GM13976 (cell line): ENCODE data around the gene PRF1.

ENCODE experiments used
- DNase-seq: peaks from one replicate; pipeline ENCODE4 v3.0.0; 2012; ENCODE audit warnings: low spot score
- in situ Hi-C: fragments of 300-500 bp; cut with MboI; formaldehyde crosslinking; loops from one replicate; pipeline ENCODE4 v1.12.0; 2022; ENCODE audit warnings: low sequenced_read_pairs, mixed read lengths, inconsistent platforms; ENCODE audit not compliant: unreplicated experiment
- TF ChIP-seq, protein P1 (sequence below): IDR thresholded peaks from 2 replicates; pipeline ENCODE4 v1.5.1; 2012; ENCODE audit warnings: borderline replicate concordance, mild to moderate bottlenecking; ENCODE audit not compliant: insufficient read depth; ENCODE audit errors: extremely low read depth, missing control alignments, control extremely low read depth

The PRF1 gene

DNA sequence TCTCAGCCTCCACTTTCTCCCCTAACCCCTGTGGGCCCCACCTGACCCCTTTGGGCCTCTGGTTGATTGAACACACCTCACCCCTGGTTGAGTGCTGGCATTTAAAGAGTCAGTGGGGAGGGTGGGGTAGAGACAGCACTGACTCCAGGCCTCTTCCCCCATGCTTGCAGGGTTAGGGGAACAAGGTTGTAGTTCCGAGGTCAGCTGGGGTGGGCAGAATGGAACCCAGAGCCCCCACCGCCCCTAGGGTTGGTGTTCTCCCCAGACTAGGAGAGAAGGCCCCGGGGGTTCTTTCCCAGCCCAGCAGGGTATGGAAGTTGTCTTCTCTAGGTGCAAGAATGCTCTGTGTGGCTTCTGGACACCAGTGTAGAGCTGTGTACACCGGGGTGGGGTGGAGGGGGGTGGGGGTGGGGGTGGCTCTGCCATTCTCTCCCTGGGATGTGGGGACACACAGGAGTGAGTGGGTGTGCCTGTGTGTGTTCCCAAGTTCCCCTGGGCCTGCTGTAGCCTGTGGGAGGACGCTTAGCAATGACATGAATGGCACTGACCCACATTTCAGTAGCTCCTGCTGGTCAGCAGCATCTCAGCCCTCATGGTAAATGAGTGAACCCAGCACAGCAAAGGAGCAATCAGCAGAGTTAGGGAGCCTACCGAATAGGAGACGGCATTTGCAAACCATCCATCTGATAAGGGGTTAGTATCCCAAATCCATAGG is 33.6 kb downstream of the PRF1 start:
- in situ Hi-C loops = no loop called here
- TF ChIP-seq, protein P1, sequence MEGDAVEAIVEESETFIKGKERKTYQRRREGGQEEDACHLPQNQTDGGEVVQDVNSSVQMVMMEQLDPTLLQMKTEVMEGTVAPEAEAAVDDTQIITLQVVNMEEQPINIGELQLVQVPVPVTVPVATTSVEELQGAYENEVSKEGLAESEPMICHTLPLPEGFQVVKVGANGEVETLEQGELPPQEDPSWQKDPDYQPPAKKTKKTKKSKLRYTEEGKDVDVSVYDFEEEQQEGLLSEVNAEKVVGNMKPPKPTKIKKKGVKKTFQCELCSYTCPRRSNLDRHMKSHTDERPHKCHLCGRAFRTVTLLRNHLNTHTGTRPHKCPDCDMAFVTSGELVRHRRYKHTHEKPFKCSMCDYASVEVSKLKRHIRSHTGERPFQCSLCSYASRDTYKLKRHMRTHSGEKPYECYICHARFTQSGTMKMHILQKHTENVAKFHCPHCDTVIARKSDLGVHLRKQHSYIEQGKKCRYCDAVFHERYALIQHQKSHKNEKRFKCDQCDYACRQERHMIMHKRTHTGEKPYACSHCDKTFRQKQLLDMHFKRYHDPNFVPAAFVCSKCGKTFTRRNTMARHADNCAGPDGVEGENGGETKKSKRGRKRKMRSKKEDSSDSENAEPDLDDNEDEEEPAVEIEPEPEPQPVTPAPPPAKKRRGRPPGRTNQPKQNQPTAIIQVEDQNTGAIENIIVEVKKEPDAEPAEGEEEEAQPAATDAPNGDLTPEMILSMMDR = no peak
- DNase-seq = no peak

DNA sequence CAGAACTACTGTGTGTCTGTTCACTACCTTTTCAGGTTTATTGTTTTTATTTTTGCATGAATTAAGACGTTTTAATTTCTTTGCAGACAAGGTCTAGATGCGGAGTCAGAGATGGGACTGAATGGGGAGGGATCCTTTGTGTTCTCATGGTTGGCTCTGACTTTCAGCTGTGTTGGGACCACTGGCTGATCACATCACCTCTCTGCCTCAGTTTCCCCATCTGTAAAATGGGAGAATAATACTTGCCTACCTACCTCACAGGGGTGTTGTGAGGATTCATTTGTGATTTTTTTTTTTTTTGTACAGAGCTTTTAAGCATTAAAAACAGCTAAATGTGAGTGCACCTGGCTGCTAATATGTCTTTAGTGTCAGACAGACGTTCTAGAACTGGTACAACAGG is 34.4 kb downstream of the PRF1 start:
- in situ Hi-C loops = no loop called here
- TF ChIP-seq, protein P1 = no peak
- DNase-seq = no peak

DNA sequence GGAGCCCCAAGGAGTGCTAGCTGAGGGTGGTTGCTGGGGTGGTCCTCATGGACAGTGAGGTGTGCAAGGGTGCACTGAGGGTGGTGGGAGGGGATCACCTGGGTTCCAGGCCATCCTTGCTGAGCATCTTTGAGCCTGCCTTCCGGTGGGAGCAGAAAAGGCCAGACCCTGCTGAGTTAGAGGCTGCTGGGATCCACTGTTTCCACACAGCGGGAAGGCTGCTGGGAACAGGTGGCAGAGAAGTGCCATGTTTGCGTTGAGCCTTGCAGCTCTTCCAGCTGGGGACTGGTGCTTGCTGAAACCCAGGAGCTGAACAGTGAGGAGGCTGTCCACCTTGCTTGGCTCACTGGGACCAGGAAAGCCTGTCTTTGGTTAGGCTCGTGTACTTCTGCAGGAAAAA is 34.9 kb downstream of the PRF1 start:
- TF ChIP-seq, protein P1 = no peak
- in situ Hi-C loops = no loop called here
- no peak for DNase-seq

DNA sequence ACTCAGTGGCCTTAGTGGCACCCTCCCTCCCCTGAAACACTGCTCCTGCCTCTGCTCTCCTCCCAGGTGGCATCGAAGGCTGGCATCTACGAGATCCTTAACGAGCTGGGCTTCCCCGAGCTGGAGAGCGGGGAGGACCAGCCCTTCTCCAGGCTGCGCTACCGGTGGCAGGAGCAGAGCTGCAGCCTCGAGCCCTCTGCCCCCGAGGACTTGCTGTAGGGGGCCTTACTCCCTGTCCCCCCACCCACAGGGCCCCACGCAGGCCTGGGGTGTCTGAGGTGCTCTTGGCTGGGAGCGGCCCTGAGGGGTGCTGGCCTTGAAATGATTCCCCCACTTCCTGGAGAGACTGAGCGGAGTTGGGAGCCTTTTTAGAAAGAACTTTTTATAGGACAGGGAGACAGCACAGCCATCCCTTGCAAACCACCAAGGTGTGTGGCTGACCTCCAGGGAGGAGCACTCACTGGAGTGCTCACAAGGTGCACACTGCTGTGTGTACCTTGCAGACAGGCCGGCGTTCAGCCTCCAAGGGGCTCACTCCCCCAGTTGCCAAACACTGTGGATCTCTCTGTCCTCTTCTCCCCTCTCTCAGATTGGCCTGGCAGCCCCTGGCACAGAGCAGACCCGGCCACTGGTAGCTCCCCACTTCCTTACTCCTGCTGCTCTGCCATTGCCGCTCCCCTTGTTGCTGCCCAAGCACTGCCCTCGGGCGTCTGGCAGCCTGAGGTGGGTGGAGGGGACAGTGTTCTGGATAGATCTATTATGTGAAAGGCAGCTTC is 35.8 kb downstream of the PRF1 start:
- in situ Hi-C loops = no loop called here
- no peak for DNase-seq
- TF ChIP-seq, protein P1 = no peak

DNA sequence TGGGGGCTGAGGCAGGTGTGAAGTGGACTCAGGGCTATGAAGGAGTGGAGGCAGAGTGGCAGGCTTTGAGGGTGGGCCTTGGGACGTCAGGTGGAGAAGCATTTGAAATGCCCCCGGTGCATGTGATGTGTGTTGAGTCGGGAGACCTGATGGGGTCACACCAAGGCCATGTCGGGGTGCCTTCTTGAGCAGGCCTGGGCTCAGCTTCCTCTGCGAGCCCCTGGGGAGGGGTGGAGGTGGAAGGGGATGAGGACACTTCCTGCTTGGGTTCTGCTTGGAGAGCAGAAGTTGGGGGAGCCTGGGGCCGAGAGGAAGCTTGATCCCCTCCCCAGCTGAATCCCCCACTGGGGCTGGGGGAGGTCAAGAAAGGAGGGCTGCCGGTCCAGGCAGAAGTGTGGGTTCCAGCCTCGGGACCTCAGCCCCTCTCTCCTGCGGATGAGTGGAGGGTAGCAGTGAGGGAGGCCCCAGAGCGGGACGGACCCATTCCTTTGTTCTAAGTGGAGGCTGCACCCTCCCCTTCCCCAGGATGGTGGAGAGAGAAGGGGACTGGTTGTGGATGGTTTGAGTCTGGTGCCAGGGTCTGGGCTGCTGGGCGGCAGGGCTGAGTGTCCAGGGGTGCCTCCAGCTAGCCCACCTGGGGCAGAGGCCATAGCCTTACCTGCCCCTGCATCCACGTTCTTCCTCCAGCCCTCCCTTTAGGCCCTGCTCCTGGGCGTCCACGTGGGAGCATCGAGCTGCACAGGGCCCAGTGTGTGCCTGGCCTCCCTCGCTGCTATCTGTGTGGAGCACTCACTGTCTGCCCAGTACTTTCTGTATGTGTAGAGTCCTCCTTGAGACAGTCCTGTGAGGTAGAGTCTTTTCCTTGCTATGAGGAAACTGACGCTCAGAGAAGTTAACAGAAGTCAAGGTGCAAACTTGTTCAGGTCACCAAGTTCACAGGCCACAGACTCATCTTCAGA is 36.7 kb downstream of the PRF1 start:
- no peak for DNase-seq
- in situ Hi-C loops = no loop called here
- TF ChIP-seq, protein P1 = no peak

DNA sequence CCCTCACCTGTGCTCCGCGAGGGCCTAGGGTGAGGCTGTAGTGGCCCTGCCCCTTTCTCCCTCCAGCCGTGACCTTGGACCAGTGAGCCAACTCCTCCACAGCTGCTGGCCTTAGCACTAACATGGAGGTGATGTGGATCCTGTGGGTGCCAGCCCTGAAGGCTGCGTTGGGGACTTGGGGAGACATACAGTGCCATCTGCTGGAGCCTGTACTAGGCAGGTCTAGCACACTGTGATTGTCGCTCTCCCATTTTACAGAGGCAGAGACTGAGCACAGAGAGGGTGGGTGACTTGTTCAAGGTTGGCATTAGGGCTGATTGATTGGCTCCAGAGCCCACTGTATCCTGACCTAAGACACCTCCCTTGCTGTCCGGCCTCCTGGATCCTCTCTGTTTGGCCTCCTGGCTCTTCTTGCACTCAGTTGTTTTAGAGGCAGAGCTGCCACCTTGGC is 37.6 kb downstream of the PRF1 start:
- TF ChIP-seq, protein P1 = no peak
- no peak for DNase-seq
- in situ Hi-C loops = no loop called here
